ENCODE data around the gene SKIL.

DNA sequence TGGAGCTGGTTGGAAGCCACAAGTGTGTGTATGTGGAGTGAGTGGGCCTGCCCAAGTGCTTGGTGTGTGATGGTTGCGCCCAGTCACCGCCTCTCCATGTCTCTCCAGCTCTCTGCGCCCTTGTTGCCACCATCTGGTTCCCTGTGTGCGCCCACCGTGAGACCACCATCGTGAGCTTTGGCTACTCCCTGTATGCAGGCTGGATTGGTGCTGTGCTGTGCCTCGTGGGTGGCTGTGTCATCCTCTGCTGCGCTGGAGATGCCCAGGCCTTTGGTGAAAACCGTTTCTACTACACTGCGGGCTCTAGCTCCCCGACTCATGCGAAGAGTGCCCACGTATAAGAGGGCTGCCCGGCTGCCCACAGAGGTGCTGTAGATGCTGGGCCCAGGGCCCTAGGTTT, 74.9 kb downstream of the SKIL start:
- TF ChIP-seq, protein P1, sequence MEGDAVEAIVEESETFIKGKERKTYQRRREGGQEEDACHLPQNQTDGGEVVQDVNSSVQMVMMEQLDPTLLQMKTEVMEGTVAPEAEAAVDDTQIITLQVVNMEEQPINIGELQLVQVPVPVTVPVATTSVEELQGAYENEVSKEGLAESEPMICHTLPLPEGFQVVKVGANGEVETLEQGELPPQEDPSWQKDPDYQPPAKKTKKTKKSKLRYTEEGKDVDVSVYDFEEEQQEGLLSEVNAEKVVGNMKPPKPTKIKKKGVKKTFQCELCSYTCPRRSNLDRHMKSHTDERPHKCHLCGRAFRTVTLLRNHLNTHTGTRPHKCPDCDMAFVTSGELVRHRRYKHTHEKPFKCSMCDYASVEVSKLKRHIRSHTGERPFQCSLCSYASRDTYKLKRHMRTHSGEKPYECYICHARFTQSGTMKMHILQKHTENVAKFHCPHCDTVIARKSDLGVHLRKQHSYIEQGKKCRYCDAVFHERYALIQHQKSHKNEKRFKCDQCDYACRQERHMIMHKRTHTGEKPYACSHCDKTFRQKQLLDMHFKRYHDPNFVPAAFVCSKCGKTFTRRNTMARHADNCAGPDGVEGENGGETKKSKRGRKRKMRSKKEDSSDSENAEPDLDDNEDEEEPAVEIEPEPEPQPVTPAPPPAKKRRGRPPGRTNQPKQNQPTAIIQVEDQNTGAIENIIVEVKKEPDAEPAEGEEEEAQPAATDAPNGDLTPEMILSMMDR (IDR thresholded peaks at IDR 0.05; ENCODE audit: low read length) = no peak
- TF ChIP-seq EZH2phosphoT487 (IDR thresholded peaks at IDR 0.05; ENCODE audit: low read length) = no peak

All from MM.1S (cell line).